D721Med (cell line): ENCODE measurements around the gene CFAP97.

Source experiments
- DNase-seq: peaks from one replicate; pipeline ENCODE4 v3.0.0; 2011; ENCODE audit warnings: low spot score; ENCODE audit not compliant: insufficient read length
- FAIRE-seq: peaks from 2 replicates; lab custom pipeline; 2011; peaks lifted over from hg19 to GRCh38; lab: Jason Lieb, UNC
- TF ChIP-seq, protein P1 (sequence below): IDR thresholded peaks from 2 replicates; pipeline ENCODE4 v1.5.1; 2012; ENCODE audit warnings: mild to moderate bottlenecking, control low read depth; ENCODE audit not compliant: insufficient read depth; ENCODE audit errors: missing control alignments

The CFAP97 gene

DNA sequence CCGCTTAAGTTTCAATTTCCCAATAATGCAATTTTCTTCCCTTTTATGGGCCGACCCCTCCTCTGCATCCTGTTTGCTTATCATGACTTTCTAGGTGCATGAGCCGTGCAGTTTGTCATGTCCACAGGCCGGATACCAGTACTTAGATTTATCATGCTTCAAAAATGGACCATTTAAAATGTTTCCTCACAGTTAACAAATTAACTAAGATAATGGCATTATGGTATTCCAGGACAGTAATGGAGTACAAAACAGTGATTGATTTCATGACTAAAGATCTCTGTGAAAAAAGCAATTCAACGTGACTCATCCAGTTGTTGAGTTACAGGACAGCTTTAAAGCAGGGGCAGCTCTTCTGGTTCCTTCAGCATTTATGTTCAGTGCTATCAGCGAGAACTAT, 28.6 kb upstream of the CFAP97 start:
- FAIRE-seq (no peak), DNase-seq (no peak)
- TF ChIP-seq, protein P1, sequence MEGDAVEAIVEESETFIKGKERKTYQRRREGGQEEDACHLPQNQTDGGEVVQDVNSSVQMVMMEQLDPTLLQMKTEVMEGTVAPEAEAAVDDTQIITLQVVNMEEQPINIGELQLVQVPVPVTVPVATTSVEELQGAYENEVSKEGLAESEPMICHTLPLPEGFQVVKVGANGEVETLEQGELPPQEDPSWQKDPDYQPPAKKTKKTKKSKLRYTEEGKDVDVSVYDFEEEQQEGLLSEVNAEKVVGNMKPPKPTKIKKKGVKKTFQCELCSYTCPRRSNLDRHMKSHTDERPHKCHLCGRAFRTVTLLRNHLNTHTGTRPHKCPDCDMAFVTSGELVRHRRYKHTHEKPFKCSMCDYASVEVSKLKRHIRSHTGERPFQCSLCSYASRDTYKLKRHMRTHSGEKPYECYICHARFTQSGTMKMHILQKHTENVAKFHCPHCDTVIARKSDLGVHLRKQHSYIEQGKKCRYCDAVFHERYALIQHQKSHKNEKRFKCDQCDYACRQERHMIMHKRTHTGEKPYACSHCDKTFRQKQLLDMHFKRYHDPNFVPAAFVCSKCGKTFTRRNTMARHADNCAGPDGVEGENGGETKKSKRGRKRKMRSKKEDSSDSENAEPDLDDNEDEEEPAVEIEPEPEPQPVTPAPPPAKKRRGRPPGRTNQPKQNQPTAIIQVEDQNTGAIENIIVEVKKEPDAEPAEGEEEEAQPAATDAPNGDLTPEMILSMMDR: no peak

DNA sequence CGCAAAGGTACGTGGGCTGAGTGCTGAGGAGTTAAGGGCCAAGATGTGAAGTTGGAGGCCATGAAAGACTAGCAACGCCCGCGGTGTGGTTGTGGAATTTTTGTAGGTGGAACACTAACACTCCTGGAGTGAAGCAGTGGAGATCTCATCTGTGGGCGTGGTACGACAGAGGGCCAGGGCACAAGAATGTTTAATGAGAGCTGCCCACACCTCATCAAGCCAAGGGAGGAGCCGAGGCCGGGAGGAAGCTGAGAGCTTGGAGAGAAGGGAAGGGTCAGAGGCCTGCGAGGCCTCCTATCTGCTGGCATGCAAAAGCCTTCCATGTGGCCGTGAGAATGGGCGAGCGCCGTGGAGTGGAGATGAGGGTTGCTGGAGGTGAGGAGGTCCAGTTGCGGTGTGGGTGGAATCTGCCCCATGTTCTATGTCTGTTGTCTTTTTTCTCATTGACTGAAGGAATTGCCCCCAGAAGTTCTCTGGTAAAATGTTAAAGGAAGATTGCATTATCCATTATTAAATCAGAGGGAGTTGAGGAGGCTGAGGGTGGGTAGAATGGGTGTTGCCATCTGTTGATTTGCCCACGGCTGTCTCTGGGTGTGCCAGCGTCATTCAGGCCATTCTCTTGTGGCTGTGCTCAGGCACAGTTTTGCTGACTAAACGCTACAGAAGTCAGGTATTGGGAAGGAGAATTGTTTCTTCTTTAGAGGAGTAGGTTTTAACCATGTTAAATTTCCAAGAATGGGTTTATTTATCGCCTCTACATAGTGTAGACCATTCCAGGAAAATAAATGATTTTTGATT, 25.4 kb upstream of the CFAP97 start:
- FAIRE-seq: no peak
- no peak for DNase-seq
- TF ChIP-seq, protein P1: no peak

DNA sequence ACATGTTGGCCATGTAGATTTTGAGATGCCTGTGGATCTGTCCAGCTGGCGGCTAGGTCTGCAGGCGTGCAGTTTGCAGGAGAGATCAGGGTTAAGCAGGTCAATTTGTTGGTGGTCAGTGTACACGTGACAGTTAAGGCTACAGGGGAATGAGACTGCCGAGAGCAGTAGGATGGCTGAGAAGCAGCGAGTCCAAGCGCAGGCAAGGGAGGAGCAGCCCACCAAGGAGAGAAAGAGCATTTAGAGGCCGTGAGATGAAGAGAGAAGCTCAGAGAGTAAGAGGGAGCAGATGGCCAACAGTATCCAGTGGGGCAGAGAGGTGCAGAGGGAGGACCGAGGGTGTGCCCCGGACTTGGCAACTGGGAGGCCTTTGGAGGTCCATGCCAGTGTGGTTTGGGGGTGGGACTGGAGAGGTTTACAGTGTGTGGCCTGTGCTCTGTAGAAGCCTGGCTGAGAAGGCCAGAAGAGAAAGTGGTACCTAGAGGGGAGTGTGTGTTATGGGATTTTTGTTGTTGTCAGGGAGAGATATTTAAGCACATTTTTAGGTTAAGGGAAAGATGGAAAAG, 24.0 kb upstream of the CFAP97 start:
- FAIRE-seq (no peak), DNase-seq (no peak)
- TF ChIP-seq, protein P1: no peak

DNA sequence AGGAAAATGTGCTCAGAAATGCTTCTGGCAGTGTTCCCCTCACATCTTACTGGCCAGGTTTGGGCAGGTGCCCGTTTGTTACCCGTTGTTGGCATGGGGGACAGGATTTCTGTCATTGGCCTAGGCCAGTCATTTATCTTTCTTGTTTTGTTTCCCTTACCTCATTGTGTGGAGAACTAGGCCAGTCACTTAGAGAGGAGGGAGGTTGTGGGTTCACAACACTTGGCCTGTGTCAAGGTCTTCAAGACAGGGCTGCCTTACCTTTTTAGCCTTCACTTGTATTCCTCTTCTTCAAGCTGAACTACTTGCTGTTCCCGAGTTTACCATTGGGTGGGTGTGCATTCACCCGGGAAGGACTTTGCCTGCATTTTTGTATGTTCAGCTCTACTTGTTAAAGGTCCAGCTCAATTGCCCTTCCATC, 23.3 kb upstream of the CFAP97 start:
- DNase-seq: no peak
- peak; percentile 44 for FAIRE-seq
- TF ChIP-seq, protein P1: no peak

DNA sequence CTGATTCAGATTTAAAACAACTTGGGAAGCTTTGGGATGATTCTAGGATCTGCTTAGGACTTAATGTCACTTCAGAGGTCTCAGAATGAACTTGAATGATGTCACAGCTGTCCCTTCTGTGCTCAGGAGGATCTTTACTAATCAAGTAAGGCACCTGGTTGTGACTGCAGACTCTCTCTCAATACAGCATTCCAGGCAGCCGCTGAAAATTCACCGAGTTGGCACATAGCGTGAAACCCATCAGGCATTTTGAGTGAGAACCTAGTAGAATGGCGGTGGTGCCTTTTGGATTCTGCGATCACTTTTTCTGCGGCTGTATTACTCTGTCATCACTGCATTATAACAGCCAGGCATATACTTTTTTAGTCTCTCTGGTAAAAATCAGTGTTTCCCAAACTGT, 22.1 kb upstream of the CFAP97 start:
- TF ChIP-seq, protein P1: no peak
- FAIRE-seq (no peak), DNase-seq (no peak)

DNA sequence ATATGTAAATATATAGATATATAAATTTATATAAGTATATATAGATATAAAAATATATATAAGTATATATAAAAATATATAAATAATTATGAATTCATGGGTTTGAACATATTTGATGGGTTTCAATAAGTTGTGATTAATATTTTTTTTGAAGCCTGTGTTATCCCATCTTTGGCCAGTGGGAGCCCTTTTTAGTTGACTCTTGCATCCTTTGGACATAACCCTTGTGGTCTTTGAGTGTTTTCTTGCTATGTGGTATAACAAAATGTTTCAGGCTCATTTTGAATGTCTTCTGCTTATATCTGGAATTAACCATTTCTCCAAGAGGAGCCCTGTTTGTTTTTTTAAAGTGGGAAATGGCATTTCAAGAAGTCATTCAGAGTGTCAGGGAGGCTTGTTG, 20.8 kb upstream of the CFAP97 start:
- FAIRE-seq (no peak), DNase-seq (no peak)
- TF ChIP-seq, protein P1: no peak

DNA sequence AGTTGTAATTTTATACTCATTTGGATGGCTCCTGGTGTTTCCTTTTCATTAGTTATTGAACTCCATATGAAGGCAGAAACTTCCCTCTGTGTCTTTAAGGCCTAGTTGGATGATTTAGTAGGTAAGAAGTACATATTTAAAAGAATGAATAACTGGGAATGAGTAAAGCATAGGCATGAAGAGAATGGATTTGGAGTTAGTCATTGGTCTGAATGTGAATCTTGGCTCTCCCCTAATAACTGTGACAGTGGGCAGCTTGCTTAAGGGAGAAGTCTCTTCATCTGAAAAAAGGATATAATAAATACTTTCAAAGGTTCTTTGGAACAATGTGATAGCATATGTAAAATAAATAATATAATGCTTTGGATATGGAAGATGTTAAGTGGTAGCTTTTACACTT, 18.8 kb upstream of the CFAP97 start:
- DNase-seq (no peak), FAIRE-seq (no peak)
- TF ChIP-seq, protein P1: no peak
